Skeletal muscle cell (primary cell): ENCODE measurements around the gene SMAD2.
A peak's percentile ranks its signal among the peaks of the same experiment; 100 is the strongest.
"Not testable (repeated sequence)": the region's sequence is repeated elsewhere in the genome, so short reads cannot be mapped to it uniquely, and the experiment has no call there.

Source experiments
- DNase-seq: peaks from one replicate; pipeline ENCODE4 v3.0.0-alpha.2; 2010; ENCODE audit warnings: low read depth
- H3K4me3 ChIP-seq: 2 replicates; pipeline ENCODE4 v1.5.1; 2011; ENCODE audit warnings: low read depth, mild to moderate bottlenecking, control low read depth, low read length, moderate library complexity

SMAD2 gene

DNA sequence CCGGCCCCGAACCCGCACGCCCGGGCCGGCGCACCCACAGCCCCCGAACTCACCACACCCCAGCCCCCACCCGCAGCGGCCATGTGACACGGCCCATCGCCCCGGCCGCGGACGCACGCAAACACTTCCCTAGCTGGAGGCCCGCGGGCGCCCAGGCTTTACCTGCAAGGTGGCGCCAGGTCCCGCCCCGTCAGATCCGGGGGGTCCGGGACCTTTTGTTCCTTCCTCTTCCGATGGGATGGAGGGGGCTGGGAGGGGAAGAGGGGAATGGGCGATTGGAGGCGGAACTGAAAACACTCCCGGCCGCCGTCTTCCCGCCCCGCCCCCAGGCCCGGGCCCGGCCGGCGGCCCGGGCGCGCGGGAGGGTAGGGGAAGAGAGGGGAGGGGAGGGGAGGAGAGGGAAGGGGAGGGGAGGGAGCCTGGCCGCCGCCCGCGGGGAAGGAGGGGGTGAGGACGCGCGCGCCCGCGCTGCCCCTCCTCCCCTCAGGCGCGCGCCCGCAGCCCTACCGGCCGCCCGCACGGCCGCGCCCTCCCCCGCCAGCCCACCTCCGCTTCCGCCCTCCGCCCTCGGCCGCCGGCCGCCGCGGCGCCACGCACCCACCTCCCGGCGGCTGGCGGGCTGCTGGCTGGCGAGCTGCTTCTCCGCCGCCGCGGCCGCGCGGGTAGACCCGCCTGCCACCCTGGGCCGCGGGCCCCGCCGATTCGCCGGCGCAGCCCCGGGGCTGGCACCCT lies at the start of gene SMAD2:
Gene SMAD2, minus strand, starts transcription at position 461 of the 732 bp plus-strand sequence. CDS start 33,903 bp downstream, outside the sequence.
- no peak for DNase-seq
- H3K4me3 ChIP-seq: peak within 1 kb of the TSS; percentile 85

DNA sequence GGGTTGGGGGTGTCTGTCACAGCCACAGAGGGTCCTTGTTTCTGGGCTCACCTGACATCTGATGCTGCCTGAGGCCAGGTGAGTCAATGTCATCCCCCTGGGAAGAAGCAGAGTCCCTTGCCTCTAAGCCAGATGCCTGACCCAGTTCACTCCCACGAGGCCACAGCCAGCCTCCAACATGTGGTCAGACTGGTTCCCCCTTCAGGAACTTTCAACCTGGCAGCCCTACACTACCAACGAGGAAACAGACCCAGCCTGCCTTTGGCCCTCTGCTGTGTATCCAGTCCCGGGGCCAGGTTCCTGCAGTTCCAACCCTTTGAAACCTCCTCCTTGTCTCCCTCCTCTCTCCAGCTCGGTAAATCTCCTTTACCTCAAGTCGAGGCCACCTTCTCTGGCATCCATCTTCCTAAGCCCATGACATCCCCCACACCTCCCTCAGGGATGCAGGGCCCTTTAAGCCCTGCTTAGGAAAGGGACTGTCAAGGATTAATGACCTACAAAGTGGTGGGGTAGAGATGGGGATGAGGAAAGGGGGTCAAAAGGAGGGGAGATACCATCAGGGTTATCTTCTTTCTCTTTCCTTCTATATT lies 49.2 kb upstream of the SMAD2 start:
- DNase-seq: no peak
- no peak overlapping the region for H3K4me3 ChIP-seq

- DNase-seq: no peak
- no peak overlapping the region for H3K4me3 ChIP-seq
Observed at GRCh38 chr18:47978603-47979002, 48.1 kb upstream of the SMAD2 start.

- H3K4me3 ChIP-seq: no peak overlapping the region
- no peak for DNase-seq
Observed at GRCh38 chr18:47978141-47978540, 47.7 kb upstream of the SMAD2 start.

DNA sequence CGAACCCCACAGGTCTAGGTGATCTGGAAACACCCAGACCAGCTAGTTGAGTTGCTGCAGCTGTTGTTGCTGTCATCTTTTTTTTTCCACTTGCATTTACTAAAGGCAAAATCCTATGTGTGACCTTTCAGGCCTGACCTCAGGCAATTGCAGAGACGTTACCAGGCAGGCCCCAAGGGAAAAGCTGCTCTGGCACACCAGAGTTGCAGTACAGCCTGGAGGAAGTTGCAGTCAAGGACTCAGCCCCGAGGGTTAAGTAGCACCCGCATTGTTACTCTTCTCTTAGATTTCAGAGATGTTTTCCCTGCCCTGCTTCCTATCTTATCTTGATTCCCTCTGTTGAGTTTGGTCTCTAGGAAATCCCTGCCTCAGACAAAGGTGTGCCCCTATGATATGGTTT lies 45.2 kb upstream of the SMAD2 start:
- DNase-seq: no peak
- H3K4me3 ChIP-seq: no peak overlapping the region

DNA sequence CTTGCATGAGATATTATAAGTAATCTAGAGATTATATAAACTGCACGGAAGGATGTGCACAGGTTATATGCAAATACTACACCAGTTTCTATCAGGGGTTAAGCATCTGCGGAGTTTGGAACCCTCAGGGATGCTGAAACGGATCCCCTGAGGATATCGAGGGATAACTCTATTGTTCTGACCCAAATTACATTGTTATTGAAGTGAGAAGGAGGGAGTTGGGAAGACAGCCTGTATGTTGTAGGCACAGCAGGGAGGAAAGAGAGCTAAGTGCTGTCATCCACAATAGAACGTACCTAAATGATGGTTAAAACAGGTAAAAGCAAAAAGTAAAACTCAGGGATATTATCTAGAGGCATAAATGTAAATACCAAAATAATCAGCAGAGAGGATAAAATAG lies 44.6 kb upstream of the SMAD2 start:
- no peak for DNase-seq
- H3K4me3 ChIP-seq: no peak overlapping the region

- no peak for DNase-seq
- no peak overlapping the region for H3K4me3 ChIP-seq
Observed at GRCh38 chr18:47970664-47971531, 40.4 kb upstream of the SMAD2 start.

DNA sequence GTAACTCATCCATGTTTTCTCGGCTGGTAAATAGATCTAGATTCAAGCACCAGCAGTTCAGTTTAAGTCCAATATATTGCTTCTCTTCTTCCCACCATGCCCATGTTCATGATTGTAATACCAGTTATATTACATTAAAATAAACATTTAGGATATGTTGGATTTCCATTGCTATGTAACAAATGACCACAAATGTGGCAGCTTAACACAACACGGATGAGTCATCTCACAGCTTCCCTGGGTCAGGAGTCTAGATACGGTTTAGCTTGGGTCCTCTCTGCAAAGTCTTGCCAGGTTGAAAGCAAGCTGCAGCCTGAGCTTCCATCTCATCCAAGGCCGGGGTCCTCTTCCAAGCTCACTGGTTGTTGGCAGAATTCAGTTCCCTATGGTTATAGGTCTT lies 39.4 kb upstream of the SMAD2 start:
- no peak for DNase-seq

GRCh38 chr18:47968721-47969120 lies 38.3 kb upstream of the SMAD2 start:
- no peak overlapping the region for H3K4me3 ChIP-seq
- no peak for DNase-seq

More for the DNA sequence above, 39.4 kb upstream of the SMAD2 start:
- no peak overlapping the region for H3K4me3 ChIP-seq

DNA sequence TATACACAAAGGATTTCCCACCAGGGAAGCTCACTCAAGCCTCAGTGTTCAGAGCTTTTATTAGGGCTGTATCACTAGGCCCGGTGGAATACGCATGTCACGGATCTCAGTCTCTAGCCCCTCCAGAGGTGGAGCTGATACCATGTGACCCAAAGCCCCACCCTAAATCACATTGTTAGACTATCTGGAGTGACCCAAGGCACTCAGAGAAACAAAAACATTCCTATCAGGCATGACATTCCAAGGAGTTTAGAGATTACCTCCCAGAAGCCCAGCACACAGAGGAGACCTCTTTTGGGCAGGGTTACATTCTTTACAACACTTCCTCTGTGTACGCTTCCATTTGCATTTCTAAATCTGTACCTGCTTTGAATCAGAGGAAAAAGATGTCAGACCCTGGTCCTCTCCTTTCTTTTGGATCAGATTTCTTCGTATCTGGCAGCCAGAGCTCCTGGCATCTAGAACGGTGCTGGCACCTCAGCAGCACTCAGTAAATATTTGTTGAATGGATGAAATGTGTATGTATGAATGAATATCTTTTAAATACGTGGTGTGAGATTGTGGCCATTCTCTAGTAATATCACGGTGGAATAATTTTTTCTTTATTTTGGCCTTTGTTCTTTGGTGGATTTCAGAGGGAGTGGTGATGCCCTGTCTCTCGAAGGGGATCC lies 37.7 kb upstream of the SMAD2 start:
- H3K4me3 ChIP-seq: no peak overlapping the region
- DNase-seq: no peak

- H3K4me3 ChIP-seq: no peak overlapping the region
- no peak for DNase-seq
Observed at GRCh38 chr18:47964053-47964452, 33.6 kb upstream of the SMAD2 start.

GRCh38 chr18:47961003-47961402 lies 30.5 kb upstream of the SMAD2 start:
- not testable (repeated sequence) for DNase-seq, H3K4me3 ChIP-seq

DNA sequence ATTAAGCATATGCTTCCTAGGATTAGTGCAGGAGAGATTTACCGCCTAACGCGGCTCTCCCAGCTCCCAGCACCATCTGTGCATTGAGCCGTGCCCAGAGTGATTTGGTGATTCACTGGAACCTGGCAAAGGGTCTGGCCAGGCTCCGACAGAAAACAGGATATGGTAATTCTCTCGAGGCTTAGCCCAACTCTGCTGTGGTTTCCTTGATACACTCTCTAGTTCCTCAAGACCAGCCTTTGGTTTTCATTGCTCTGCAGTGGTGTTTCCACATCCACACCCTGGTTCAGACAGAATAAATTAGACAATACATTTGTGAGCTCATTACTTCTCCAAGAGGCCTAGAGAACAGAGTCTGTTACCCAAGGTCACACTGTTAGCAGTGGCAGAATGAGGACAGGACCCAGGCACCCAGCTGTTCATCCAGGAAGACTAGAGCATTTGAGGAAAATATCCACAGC lies 23.0 kb upstream of the SMAD2 start:
- DNase-seq: peak; percentile 67

DNA sequence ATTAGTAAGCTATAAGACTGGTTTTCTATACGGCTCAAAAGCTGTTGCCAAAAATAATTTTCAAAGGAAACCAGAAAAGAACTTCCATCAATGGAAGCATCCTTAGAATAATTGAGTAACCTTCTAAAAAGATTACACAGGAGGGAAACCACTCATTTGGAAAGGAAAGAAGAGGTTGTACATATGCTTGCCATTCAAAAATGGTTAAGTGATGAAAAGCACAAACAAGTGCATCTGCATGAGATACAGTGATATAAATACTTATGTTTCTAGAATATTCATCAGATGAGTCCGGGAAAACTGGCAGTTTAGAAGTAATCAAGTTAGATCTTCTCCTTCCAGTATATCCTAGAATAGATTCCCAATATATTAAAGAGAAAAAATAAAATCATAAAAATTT lies 20.1 kb upstream of the SMAD2 start:
- no peak overlapping the region for H3K4me3 ChIP-seq
- no peak for DNase-seq

More for the DNA sequence above, 23.0 kb upstream of the SMAD2 start:
- H3K4me3 ChIP-seq: no peak overlapping the region

- no peak for DNase-seq
- no peak overlapping the region for H3K4me3 ChIP-seq
Observed at GRCh38 chr18:47949202-47949601, 18.7 kb upstream of the SMAD2 start.

GRCh38 chr18:47946889-47947288 lies 16.4 kb upstream of the SMAD2 start:
- no peak for DNase-seq
- no peak overlapping the region for H3K4me3 ChIP-seq

- peak; percentile 3 for DNase-seq
- no peak overlapping the region for H3K4me3 ChIP-seq
Observed at GRCh38 chr18:47944972-47945852, 14.8 kb upstream of the SMAD2 start.

- H3K4me3 ChIP-seq: no peak overlapping the region
- DNase-seq: no peak
Observed at GRCh38 chr18:47936952-47937351, 6.5 kb upstream of the SMAD2 start.
